Loucy (cell line): Measurements from ENCODE around the gene SH3PXD2B.

Experiments used
- CTCF ChIP-seq: fragments of 200-600 bp; sonication (generic); conservative IDR thresholded peaks from 2 replicates; pipeline ENCODE4 v1.5.1; 2014; ENCODE audit warnings: mild to moderate bottlenecking, antibody characterized with exemption, low read length
- EZH2phosphoT487 ChIP-seq: fragments of 200-600 bp; IDR thresholded peaks from 2 replicates; pipeline ENCODE4 v1.6.1; 2018; ENCODE audit warnings: antibody characterized with exemption, mild to moderate bottlenecking, moderate library complexity, borderline replicate concordance

GRCh38 chr5:172452398-172453205 is 1.7 kb downstream of the SH3PXD2B start:
- TF ChIP-seq CTCF (no peak), EZH2phosphoT487 (no peak)
